PC-9 (cell line): ENCODE data around the gene THBS1. TPM values are rescaled to one million over a fixed set of nuclear protein-coding genes. Genes with fewer than 3 reads are reported as not detected.

Experiments used
- BruUV-seq: library from RNA; stranded (reverse); fragments of 400-500 nt; replicated peaks from 2 replicates; lab custom pipeline; 2021; lab: Mats Ljungman, UMichigan
- CTCF ChIA-PET: fragments of 300-600 bp; sonication (Branson Sonifier 250); formaldehyde crosslinking; loops from one replicate; lab custom pipeline; 2022; ENCODE audit warnings: antibody characterized with exemption; lab: Charles Lee
- POLR2A ChIA-PET: fragments of 300-600 bp; sonication (Branson Sonifier 250); formaldehyde crosslinking; loops from one replicate; lab custom pipeline; 2022; ENCODE audit warnings: antibody characterized with exemption; ENCODE audit not compliant: unreplicated experiment; lab: Charles Lee
- DNase-seq, 2 experiments: peaks; one replicate each; pipeline versions ENCODE4 v3.0.0 to v3.0.0-alpha.2; 2015 to 2022; ENCODE audit warnings: mixed read lengths in 1 of 2
- H2AFZ ChIP-seq: fragments of 200-600 bp; sonication (generic); 2 replicates; pipeline ENCODE4 v1.8.1; 2017; ENCODE audit warnings: antibody characterized with exemption
- H3F3A ChIP-seq: fragments of 200-600 bp; sonication (generic); 2 replicates; pipeline ENCODE4 v1.8.1; 2017; ENCODE audit warnings: antibody characterized with exemption, mild to moderate bottlenecking, low read depth; ENCODE audit not compliant: insufficient read depth
- H3K27ac ChIP-seq: fragments of 200-600 bp; sonication (generic); 2 replicates; pipeline ENCODE4 v1.6.1; 2016; ENCODE audit warnings: mixed run types
- H3K27me3 ChIP-seq: fragments of 200-600 bp; sonication (generic); 2 replicates; pipeline ENCODE4 v1.6.1; 2016; ENCODE audit warnings: low read depth, mixed run types; ENCODE audit not compliant: insufficient read depth
- H3K36me3 ChIP-seq: fragments of 200-600 bp; sonication (generic); 2 replicates; pipeline ENCODE4 v1.6.1; 2016; ENCODE audit warnings: low read depth, mixed run types
- H3K4me1 ChIP-seq: fragments of 200-600 bp; sonication (generic); replicated peaks from 2 replicates; pipeline ENCODE4 v1.6.1; 2016; ENCODE audit warnings: mixed run types; ENCODE audit not compliant: insufficient read depth
- H3K4me2 ChIP-seq: fragments of 200-600 bp; sonication (generic); 2 replicates; pipeline ENCODE4 v1.6.1; 2017; ENCODE audit warnings: mixed run types
- H3K4me3 ChIP-seq: fragments of 200-600 bp; sonication (generic); 2 replicates; pipeline ENCODE4 v1.6.1; 2016; ENCODE audit warnings: mixed run types
- H3K79me2 ChIP-seq: fragments of 200-600 bp; sonication (generic); 2 replicates; pipeline ENCODE4 v1.6.1; 2017; ENCODE audit warnings: low read depth, mixed run types
- H3K9me2 ChIP-seq: fragments of 200-600 bp; sonication (generic); 2 replicates; pipeline ENCODE4 v1.8.1; 2017; ENCODE audit warnings: mild to moderate bottlenecking; ENCODE audit not compliant: insufficient read depth
- H3K9me3 ChIP-seq: fragments of 200-600 bp; sonication (generic); 2 replicates; pipeline ENCODE4 v1.8.1; 2016; ENCODE audit warnings: low read depth; ENCODE audit not compliant: insufficient read depth
- H4K20me1 ChIP-seq: fragments of 200-600 bp; sonication (generic); 2 replicates; pipeline ENCODE4 v1.8.1; 2017; ENCODE audit not compliant: insufficient read depth
- CTCF ChIP-seq: fragments of 200-600 bp; sonication (generic); conservative IDR thresholded peaks from 2 replicates; pipeline ENCODE4 v1.6.1; 2017; ENCODE audit warnings: mixed run types, antibody characterized with exemption, mild to moderate bottlenecking, moderate library complexity
- EZH2 ChIP-seq: fragments of 200-600 bp; sonication (generic); IDR thresholded peaks from 2 replicates; pipeline ENCODE4 v1.8.0; 2017; ENCODE audit warnings: antibody characterized with exemption, low read depth
- intact Hi-C: fragments of 100-400 bp; cut with micrococcal nuclease; formaldehyde crosslinking; loops from one replicate; pipeline ENCODE4 v1.10.0; 2022; ENCODE audit not compliant: unreplicated experiment
- total RNA-seq: library from RNA; stranded (reverse); gene quantifications from 2 replicates; pipeline ENCODE4 v1.2.3, GENCODE V29; 2021

Gene THBS1
- total RNA-seq, 1 experiment from 2014 or later: 406 TPM

DNA sequence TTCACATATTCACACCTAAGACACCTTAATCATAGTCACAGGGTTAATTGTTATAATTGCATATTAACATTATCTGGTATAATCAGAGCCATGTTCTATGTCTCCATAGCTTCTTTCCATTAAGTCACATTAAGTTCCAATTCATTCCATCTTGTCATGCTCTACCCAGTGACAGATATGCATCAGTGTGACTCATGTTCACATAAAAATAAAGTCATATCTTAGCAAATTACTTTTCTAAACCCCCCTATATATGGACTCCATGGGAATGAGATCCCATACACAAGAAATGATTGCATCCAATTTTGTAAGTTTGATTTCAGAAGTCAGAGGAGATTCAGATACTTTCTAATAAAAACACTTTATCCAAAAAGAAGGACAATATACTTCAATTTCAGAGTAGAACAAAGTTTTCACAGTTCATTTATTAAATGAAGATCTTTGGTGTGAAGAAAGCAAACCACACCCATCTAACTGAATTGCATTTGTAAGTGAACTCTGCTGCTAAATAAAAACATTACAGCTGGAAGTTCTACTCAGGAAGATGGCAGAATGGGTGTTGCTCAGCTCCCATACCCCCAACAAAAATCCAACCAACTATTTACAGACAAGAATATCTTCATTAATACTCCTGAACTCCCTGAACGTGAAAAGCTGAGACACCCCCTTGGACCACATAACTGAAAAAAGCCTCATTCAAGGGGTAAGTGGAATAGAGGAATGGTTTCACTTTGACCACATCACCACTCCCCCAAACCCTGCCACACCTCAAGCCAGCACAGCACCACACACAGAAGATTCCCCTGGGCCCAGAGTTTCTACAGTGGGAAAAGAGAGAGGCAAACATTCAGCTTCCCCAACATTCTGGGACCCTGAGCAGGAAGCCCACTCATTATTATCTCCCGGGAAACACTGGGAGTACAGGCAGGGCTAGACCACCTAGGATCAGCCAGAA, 27.6 kb downstream of the THBS1 start:
- H3F3A ChIP-seq: no peaks in the 10 kb centered on the region
- CTCF ChIA-PET: no interaction called here
- no peak overlapping the region for H3K4me2 ChIP-seq
- peaks cover 7% of the 10 kb centered on the region; the same call in 1 of the 2 replicates for H3K9me3 ChIP-seq
- no peak overlapping the region for H2AFZ ChIP-seq
- no peaks in the 10 kb centered on the region for H3K36me3 ChIP-seq
- H4K20me1 ChIP-seq: no peaks in the 10 kb centered on the region
- no peak for DNase-seq
- TF ChIP-seq CTCF (no peak), EZH2 (no peak)
- BruUV-seq: no TSS peak
- H3K4me1 ChIP-seq: no peaks in the 10 kb centered on the region
- no peak overlapping the region for H3K4me3 ChIP-seq
- no peaks in the 10 kb centered on the region for H3K9me2 ChIP-seq
- no peaks in the 10 kb centered on the region for H3K27me3 ChIP-seq
- intact Hi-C loops: no loop called here
- POLR2A ChIA-PET: interaction anchor here (0.6 kb wide), 1 partner anchor 14 kb away, joined by 8 read pairs; no protein-coding TSS in a partner anchor
- no peak overlapping the region for H3K27ac ChIP-seq
- no peaks in the 10 kb centered on the region for H3K79me2 ChIP-seq

DNA sequence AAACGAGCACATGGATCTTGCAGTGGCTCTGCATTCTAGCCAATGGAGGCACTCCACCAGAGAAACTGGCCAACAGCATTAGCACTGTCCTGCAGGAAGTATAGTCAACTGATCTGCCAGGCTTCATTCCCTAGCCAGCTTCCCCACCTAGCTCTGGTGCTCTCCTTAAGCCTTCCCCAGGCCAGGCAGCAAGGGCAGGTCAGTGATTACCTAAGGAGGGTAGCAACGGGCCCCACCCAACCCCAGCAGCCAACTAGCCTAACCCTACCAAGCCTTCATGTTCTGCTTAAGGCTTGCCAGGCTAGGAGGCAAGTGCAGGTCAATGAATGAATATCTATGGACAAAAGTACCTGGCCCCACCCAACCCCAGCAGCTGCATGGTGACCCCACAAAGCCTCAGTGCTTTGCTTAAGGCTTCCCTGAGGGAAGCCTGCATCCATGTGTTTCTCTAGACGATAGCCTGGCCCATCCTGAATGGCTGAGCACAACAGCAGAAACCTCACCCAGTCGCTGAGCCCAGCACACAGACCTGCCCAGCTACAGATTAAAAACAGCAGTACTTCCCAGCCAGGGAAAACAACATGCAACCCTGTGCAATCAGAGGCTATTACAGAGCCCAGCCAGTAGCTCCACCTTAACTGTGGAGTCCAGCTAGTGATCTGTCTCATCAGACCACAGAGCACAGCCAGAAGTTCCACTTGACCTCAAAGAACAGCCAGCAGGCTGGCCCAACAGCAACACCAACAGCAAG, 28.5 kb downstream of the THBS1 start:
- BruUV-seq: no TSS peak
- no peak overlapping the region for H2AFZ ChIP-seq
- no peaks in the 10 kb centered on the region for H3K79me2 ChIP-seq
- H3F3A ChIP-seq: no peaks in the 10 kb centered on the region
- ChIA-PET CTCF (no interaction called here), POLR2A (no interaction called here)
- H3K4me2 ChIP-seq: no peak overlapping the region
- H3K9me2 ChIP-seq: no peaks in the 10 kb centered on the region
- H3K4me1 ChIP-seq: no peaks in the 10 kb centered on the region
- intact Hi-C loops: no loop called here
- no peak overlapping the region for H3K27ac ChIP-seq
- H3K27me3 ChIP-seq: no peaks in the 10 kb centered on the region
- no peaks in the 10 kb centered on the region for H4K20me1 ChIP-seq
- no peak overlapping the region for H3K4me3 ChIP-seq
- peaks cover 7% of the 10 kb centered on the region; the same call in 1 of the 2 replicates for H3K9me3 ChIP-seq
- no peaks in the 10 kb centered on the region for H3K36me3 ChIP-seq
- TF ChIP-seq EZH2: no peak
- TF ChIP-seq CTCF: no peak
- DNase-seq: no peak

DNA sequence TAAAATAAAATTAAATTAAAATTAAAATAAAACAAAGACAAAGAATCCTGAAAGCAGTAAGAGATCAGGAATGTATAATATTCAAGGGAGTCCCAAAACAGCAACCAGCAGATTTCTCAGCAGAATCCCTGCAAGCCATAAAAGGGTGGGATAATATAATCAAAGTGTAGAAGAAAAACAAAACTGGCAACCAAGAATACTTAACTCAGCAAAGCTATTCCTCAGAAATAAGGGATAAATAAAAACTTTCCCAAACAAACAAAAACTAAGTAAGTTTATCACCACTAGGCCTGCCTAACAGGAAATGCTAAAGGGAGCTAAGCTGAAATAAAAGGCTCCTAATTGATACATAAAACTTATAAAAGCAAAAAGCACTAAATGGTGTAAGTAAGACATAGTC, 29.8 kb downstream of the THBS1 start:
- Histone ChIP-seq H3K4me3 (no peak overlapping the region), H3K4me2 (no peak overlapping the region), H4K20me1 (no peaks in the 10 kb centered on the region), H3K27me3 (no peaks in the 10 kb centered on the region), H3K36me3 (no peaks in the 10 kb centered on the region), H2AFZ (no peak overlapping the region), H3K79me2 (no peaks in the 10 kb centered on the region), H3F3A (no peaks in the 10 kb centered on the region), H3K4me1 (no peaks in the 10 kb centered on the region), H3K9me2 (no peaks in the 10 kb centered on the region), H3K9me3 (peaks cover 7% of the 10 kb centered on the region; the same call in 1 of the 2 replicates), H3K27ac (no peak overlapping the region)
- DNase-seq: no peak
- TF ChIP-seq CTCF: no peak
- TF ChIP-seq EZH2: no peak
- BruUV-seq: no TSS peak
- CTCF ChIA-PET: no interaction called here
- POLR2A ChIA-PET: no interaction called here
- intact Hi-C loops: no loop called here
